OCI-LY1 (cell line): ENCODE measurements around the gene BMX.

Experiments used
- H2AFZ ChIP-seq: fragments of 200-600 bp; sonication (generic), shearing (Covaris generic); 2 replicates; pipeline ENCODE4 v1.6.0; 2014; ENCODE audit warnings: antibody characterized with exemption, mild to moderate bottlenecking, low read length
- H3F3A ChIP-seq: fragments of 200-600 bp; sonication (generic), shearing (Covaris generic); 2 replicates; pipeline ENCODE4 v1.6.0; 2014; ENCODE audit warnings: mild to moderate bottlenecking, antibody characterized with exemption, low read length, moderate library complexity; ENCODE audit not compliant: insufficient read depth
- H3K27ac ChIP-seq: fragments of 200-600 bp; sonication (generic); 2 replicates; pipeline ENCODE4 v1.5.1; 2014; ENCODE audit warnings: low read length, mixed run types, mild to moderate bottlenecking, low read depth; ENCODE audit not compliant: poor library complexity, severe bottlenecking
- H3K27me3 ChIP-seq: fragments of 200-600 bp; sonication (generic); 2 replicates; pipeline ENCODE4 v1.6.0; 2014; ENCODE audit warnings: antibody characterized with exemption, mild to moderate bottlenecking, low read length, moderate library complexity; ENCODE audit not compliant: insufficient read depth
- H3K36me3 ChIP-seq: fragments of 200-600 bp; sonication (generic); 2 replicates; pipeline ENCODE4 v1.6.1; 2014; ENCODE audit warnings: mild to moderate bottlenecking, antibody characterized with exemption, low read length, moderate library complexity, mixed read lengths; ENCODE audit not compliant: insufficient read depth
- H3K4me1 ChIP-seq: fragments of 200-600 bp; sonication (generic); 2 replicates; pipeline ENCODE4 v1.5.1; 2014; ENCODE audit warnings: mild to moderate bottlenecking, low read length, moderate library complexity; ENCODE audit not compliant: insufficient read depth, severe bottlenecking
- H3K4me2 ChIP-seq: fragments of 200-600 bp; sonication (generic), shearing (Covaris generic); 2 replicates; pipeline ENCODE4 v1.6.1; 2014; ENCODE audit warnings: low read length
- H3K4me3 ChIP-seq: fragments of 200-600 bp; sonication (generic); 2 replicates; pipeline ENCODE4 v1.5.1; 2014; ENCODE audit warnings: low read length, low read depth, mild to moderate bottlenecking, mixed read lengths; ENCODE audit not compliant: poor library complexity, severe bottlenecking
- H3K79me2 ChIP-seq: fragments of 200-600 bp; shearing (Covaris generic); 2 replicates; pipeline ENCODE4 v1.6.1; 2016; ENCODE audit warnings: mixed run types, low read length, mixed read lengths; ENCODE audit not compliant: insufficient read depth
- H3K9ac ChIP-seq: fragments of 200-600 bp; sonication (generic), shearing (Covaris generic); 2 replicates; pipeline ENCODE4 v1.6.1; 2014; ENCODE audit warnings: mild to moderate bottlenecking, low read length, mixed read lengths
- H3K9me2 ChIP-seq: fragments of 200-600 bp; sonication (generic), shearing (Covaris generic); 2 replicates; pipeline ENCODE4 v1.6.1; 2014; ENCODE audit warnings: low read depth, mild to moderate bottlenecking, low read length, mixed read lengths
- H3K9me3 ChIP-seq: fragments of 200-600 bp; shearing (Covaris generic); 2 replicates; pipeline ENCODE4 v1.6.1; 2014; ENCODE audit warnings: low read length, mixed read lengths
- H4K20me1 ChIP-seq: fragments of 200-600 bp; sonication (generic), shearing (Covaris generic); 2 replicates; pipeline ENCODE4 v1.6.0; 2016; ENCODE audit warnings: mild to moderate bottlenecking, low read length; ENCODE audit not compliant: insufficient read depth
- EZH2 ChIP-seq: fragments of 200-600 bp; sonication (generic), shearing (Covaris generic); IDR thresholded peaks from 2 replicates; pipeline ENCODE4 v1.8.0; 2017; ENCODE audit warnings: borderline replicate concordance, mixed run types, mild to moderate bottlenecking, antibody characterized with exemption, low read length, moderate library complexity, mixed read lengths
- TF ChIP-seq, protein P1 (sequence below): fragments of 200-600 bp; sonication (generic), shearing (Covaris generic); IDR thresholded peaks from 2 replicates; pipeline ENCODE4 v1.5.1; 2017; ENCODE audit warnings: mild to moderate bottlenecking, antibody characterized with exemption, low read length, moderate library complexity, mixed read lengths

Gene BMX

DNA sequence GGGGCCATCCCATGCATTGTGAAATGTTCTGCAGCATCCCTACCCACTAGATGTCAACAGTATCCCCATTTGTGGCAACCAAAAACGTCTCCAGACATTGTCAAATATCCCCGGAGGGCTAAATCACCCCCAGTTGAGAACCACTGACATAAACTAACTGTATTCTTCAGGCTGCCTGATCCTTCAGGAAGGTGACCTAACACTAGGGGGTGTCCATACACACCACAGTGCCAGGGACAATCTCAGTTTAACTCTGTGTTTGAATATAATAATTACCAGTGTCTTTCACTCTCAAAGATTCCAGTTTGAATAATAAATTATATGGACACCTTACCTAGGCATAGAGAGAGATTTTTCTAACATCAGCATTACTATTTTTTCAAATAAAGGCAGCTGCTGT, 93.8 kb downstream of the BMX start:
- TF ChIP-seq, protein P1, sequence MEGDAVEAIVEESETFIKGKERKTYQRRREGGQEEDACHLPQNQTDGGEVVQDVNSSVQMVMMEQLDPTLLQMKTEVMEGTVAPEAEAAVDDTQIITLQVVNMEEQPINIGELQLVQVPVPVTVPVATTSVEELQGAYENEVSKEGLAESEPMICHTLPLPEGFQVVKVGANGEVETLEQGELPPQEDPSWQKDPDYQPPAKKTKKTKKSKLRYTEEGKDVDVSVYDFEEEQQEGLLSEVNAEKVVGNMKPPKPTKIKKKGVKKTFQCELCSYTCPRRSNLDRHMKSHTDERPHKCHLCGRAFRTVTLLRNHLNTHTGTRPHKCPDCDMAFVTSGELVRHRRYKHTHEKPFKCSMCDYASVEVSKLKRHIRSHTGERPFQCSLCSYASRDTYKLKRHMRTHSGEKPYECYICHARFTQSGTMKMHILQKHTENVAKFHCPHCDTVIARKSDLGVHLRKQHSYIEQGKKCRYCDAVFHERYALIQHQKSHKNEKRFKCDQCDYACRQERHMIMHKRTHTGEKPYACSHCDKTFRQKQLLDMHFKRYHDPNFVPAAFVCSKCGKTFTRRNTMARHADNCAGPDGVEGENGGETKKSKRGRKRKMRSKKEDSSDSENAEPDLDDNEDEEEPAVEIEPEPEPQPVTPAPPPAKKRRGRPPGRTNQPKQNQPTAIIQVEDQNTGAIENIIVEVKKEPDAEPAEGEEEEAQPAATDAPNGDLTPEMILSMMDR = no peak
- no peak for TF ChIP-seq EZH2
- Histone ChIP-seq H3K4me2 (no peak overlapping the region), H3K27ac (no peak overlapping the region), H3K79me2 (no peaks in the 10 kb centered on the region), H3K27me3 (no peaks in the 10 kb centered on the region), H3K36me3 (no peaks in the 10 kb centered on the region), H3K9me2 (no peaks in the 10 kb centered on the region), H4K20me1 (no peaks in the 10 kb centered on the region), H2AFZ (no peak overlapping the region), H3K4me3 (no peak overlapping the region), H3K9ac (no peak overlapping the region), H3K9me3 (no peaks in the 10 kb centered on the region), H3F3A (no peaks in the 10 kb centered on the region), H3K4me1 (no peaks in the 10 kb centered on the region)

- Histone ChIP-seq H3K4me1 (no peaks in the 10 kb centered on the region), H3K27ac (no peak overlapping the region), H3K36me3 (no peaks in the 10 kb centered on the region), H3K4me3 (no peak overlapping the region), H3K79me2 (no peaks in the 10 kb centered on the region), H3K4me2 (no peak overlapping the region), H3K27me3 (no peaks in the 10 kb centered on the region), H3K9me3 (no peaks in the 10 kb centered on the region), H3K9me2 (no peaks in the 10 kb centered on the region), H3F3A (no peaks in the 10 kb centered on the region), H3K9ac (no peak overlapping the region), H2AFZ (no peak overlapping the region), H4K20me1 (no peaks in the 10 kb centered on the region)
- TF ChIP-seq EZH2 = no peak
- TF ChIP-seq, protein P1 = no peak
Measured at GRCh38 chrX:15598026-15598425, 97.4 kb downstream of the BMX start.

DNA sequence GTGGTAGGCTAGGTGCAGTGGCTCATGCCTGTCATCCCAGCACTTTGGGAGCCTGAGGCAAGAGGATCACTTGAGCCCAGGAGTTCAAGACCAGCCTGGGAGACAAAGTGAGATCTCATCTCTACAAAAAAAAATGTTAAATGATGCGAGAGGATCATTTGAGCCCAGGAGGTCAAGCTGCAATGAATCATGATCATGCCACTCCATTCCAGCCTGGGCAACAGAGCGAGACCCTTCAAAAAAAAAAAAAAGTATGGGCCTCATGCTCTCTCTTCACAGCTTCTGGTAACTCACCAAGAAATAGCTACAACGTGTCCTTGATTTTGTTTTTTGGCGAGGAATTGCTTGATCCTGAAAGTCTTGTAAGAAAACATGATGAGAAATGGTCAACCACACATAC, 98.9 kb downstream of the BMX start:
- no peak for TF ChIP-seq EZH2
- TF ChIP-seq, protein P1 = no peak
- no peaks in the 10 kb centered on the region for H3K36me3 ChIP-seq
- H3K4me2 ChIP-seq = no peak overlapping the region
- H4K20me1 ChIP-seq = no peaks in the 10 kb centered on the region
- H3K4me3 ChIP-seq = no peak overlapping the region
- no peaks in the 10 kb centered on the region for H3F3A ChIP-seq
- H3K27me3 ChIP-seq = no peaks in the 10 kb centered on the region
- no peak overlapping the region for H3K9ac ChIP-seq
- H3K9me3 ChIP-seq = no peaks in the 10 kb centered on the region
- no peak overlapping the region for H2AFZ ChIP-seq
- no peak overlapping the region for H3K27ac ChIP-seq
- no peaks in the 10 kb centered on the region for H3K9me2 ChIP-seq
- no peaks in the 10 kb centered on the region for H3K4me1 ChIP-seq
- H3K79me2 ChIP-seq = no peaks in the 10 kb centered on the region
